Measurements from ENCODE around the gene TRMT2A. TPM values are rescaled to one million over a fixed set of nuclear protein-coding genes. Genes with fewer than 3 reads are reported as not detected.
"Not testable (repeated sequence)": the region's sequence is repeated elsewhere in the genome, so short reads cannot be mapped to it uniquely, and the experiment has no call there.

The TRMT2A gene
- total RNA-seq, 6 experiments from 2014 or later = 26.9 to 54.6 (median 29.1) TPM

DNA sequence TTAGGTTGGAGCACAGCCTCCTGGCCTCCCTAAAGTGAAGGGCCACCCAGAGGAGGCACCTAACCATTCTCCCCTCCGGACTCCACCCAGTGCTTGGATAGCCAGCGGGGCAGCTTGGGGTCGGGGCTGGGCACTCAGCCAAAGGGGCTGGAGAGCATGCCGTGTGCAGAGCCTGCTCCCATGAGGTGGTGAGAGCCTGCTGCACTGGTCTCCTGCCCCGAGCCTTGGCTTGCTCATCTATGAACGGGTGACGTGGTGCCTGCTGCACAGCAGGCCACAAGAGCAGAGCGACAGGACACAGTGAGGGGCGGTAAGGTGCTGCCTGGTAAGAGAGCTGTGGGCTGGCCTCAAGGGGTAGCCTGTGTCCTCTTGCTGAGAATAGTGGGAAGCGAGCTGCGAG is 47.8 kb upstream of the TRMT2A start:
- no peak overlapping the region for H3K27ac ChIP-seq
- no peak overlapping the region for H3K4me3 ChIP-seq
- intact Hi-C loops (cut with DNase I) = no loop called here
- TF ChIP-seq, protein P1, sequence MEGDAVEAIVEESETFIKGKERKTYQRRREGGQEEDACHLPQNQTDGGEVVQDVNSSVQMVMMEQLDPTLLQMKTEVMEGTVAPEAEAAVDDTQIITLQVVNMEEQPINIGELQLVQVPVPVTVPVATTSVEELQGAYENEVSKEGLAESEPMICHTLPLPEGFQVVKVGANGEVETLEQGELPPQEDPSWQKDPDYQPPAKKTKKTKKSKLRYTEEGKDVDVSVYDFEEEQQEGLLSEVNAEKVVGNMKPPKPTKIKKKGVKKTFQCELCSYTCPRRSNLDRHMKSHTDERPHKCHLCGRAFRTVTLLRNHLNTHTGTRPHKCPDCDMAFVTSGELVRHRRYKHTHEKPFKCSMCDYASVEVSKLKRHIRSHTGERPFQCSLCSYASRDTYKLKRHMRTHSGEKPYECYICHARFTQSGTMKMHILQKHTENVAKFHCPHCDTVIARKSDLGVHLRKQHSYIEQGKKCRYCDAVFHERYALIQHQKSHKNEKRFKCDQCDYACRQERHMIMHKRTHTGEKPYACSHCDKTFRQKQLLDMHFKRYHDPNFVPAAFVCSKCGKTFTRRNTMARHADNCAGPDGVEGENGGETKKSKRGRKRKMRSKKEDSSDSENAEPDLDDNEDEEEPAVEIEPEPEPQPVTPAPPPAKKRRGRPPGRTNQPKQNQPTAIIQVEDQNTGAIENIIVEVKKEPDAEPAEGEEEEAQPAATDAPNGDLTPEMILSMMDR (IDR thresholded peaks at IDR 0.05) = no peak
- TF ChIP-seq POLR2A (IDR thresholded peaks at IDR 0.05) = no peak
- H3K36me3 ChIP-seq = no peaks in the 10 kb centered on the region
- DNase-seq (no peak), ATAC-seq (no peak)
- no peaks in the 10 kb centered on the region for H3K9me3 ChIP-seq
- 100% methylated on average over 4 of the region's 11 CpGs for WGBS (ENCODE audit: insufficient coverage, low coverage, low lambda C conversion rate, missing lambda C conversion rate)
- H3K27me3 ChIP-seq = no peaks in the 10 kb centered on the region
- H3K4me1 ChIP-seq = no peaks in the 10 kb centered on the region

DNA sequence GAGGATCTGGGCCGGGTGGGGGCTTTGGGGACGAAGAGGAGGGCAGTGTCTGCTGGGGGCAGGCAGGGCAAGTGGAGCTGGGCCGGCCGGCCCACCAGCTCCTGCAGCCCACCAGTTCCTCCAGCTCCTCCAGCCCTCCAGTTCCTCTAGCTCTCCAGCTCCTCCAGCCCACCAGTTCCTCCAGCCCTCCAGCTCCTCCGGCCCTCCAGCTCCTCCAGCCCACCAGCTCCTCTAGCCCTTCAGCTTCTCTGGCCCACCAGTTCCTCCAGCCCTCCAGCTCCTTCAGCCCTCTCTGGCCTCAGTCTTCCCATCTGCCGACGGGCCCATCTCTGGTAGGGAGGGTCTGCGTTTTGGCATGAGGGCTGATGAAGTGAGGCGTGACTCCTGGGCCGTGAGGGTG is 43.0 kb upstream of the TRMT2A start:
- TF ChIP-seq POLR2A (IDR thresholded peaks at IDR 0.05) = no peak
- Histone ChIP-seq H3K9me3 (no peaks in the 10 kb centered on the region), H3K36me3 (no peaks in the 10 kb centered on the region), H3K27ac (no peak overlapping the region), H3K4me1 (no peaks in the 10 kb centered on the region), H3K4me3 (no peak overlapping the region), H3K27me3 (no peaks in the 10 kb centered on the region)
- ATAC-seq = no peak
- no peak for DNase-seq
- WGBS (ENCODE audit: insufficient coverage, low coverage, low lambda C conversion rate, missing lambda C conversion rate) = 0% methylated on average over 1 of the region's 10 CpGs
- intact Hi-C loops (cut with DNase I) = no loop called here

- H3K27me3 ChIP-seq, H3K27ac ChIP-seq, H3K36me3 ChIP-seq, H3K4me1 ChIP-seq, ATAC-seq, H3K4me3 ChIP-seq, H3K9me3 ChIP-seq, DNase-seq: not testable (repeated sequence)
- intact Hi-C loops (cut with DNase I) = loop anchor here (5.0 kb wide), 1 partner anchor 123 kb away; no protein-coding TSS in a partner anchor
- WGBS (ENCODE audit: insufficient coverage, low coverage, low lambda C conversion rate, missing lambda C conversion rate) = no CpG with 5 or more reads among the region's 14 CpGs
These were observed 42.5 kb upstream of the TRMT2A start for GRCh38 chr22:20159531-20159930.

- intact Hi-C loops (cut with DNase I) = loop anchor here (5.0 kb wide), 1 partner anchor 123 kb away; no protein-coding TSS in a partner anchor
- WGBS (ENCODE audit: insufficient coverage, low coverage, low lambda C conversion rate, missing lambda C conversion rate) = 81% methylated on average over 4 of the region's 9 CpGs
- Histone ChIP-seq H3K27me3 (no peaks in the 10 kb centered on the region), H3K4me3 (no peak overlapping the region), H3K4me1 (no peaks in the 10 kb centered on the region), H3K36me3 (no peaks in the 10 kb centered on the region), H3K27ac (no peak overlapping the region), H3K9me3 (no peaks in the 10 kb centered on the region)
- DNase-seq = no peak
- no peak for ATAC-seq
- TF ChIP-seq, protein P1 (IDR thresholded peaks at IDR 0.05) = no peak
- TF ChIP-seq POLR2A (IDR thresholded peaks at IDR 0.05) = no peak
These were observed 42.0 kb upstream of the TRMT2A start for GRCh38 chr22:20159076-20159475.

DNA sequence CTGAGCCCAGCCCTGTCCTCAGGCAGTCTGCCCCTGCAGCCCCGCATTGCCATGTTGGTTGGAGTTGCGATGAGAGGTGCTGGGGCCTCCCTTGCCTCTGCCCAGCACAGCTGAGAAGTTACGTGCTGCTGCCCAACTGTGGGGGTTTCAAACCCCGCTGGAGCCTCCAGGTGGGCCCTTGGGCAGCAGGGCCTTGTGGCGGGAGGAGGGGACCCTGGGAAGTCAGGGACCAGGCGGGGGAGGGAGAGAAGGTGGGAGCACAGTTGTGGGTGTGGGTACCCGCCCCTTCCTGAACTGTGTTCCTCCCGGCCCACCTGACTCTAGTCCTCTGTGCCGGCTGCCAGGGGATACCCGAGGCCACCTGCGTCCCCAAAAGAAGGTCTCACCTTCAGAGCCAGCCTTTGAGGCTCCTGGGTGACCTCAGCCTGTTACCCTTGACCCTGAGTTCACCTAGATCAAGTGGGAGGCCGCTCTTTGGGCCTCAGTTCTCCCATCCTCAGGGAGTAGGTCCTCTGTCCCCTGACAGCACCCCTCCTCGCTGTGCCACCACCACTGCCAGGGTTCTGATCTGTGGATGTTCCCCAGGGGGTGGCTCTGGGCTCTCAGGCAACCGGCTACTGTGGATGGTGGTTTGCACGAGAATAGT is 41.5 kb upstream of the TRMT2A start:
- no CpG with 5 or more reads among the region's 15 CpGs for WGBS (ENCODE audit: insufficient coverage, low coverage, low lambda C conversion rate, missing lambda C conversion rate)
- H3K9me3 ChIP-seq = no peaks in the 10 kb centered on the region
- ATAC-seq = no peak
- H3K27ac ChIP-seq = no peak overlapping the region
- no peaks in the 10 kb centered on the region for H3K4me1 ChIP-seq
- H3K36me3 ChIP-seq = no peaks in the 10 kb centered on the region
- TF ChIP-seq, protein P1 (IDR thresholded peaks at IDR 0.05) = no peak
- no peak for TF ChIP-seq POLR2A (IDR thresholded peaks at IDR 0.05)
- intact Hi-C loops (cut with DNase I) = loop anchor here (5.0 kb wide), 1 partner anchor 124 kb away; no protein-coding TSS in a partner anchor
- no peaks in the 10 kb centered on the region for H3K27me3 ChIP-seq
- H3K4me3 ChIP-seq = no peak overlapping the region
- no peak for DNase-seq
